HG03457 (cell line): ENCODE results near the gene STK17A.
A peak's percentile ranks its signal among the peaks of the same experiment; 100 is the strongest.
"Not testable (repeated sequence)": the region's sequence is repeated elsewhere in the genome, so short reads cannot be mapped to it uniquely, and the experiment has no call there.

Experiments used
- ATAC-seq: cut with Tn5 transposase; IDR thresholded peaks from one replicate; pipeline ENCODE4 v1.9.1; 2021; ENCODE audit warnings: moderate number of reproducible peaks; ENCODE audit not compliant: unreplicated experiment

The STK17A gene

GRCh38 chr7:43565786-43566185, 17.1 kb upstream of the STK17A start:
- no peak for ATAC-seq

GRCh38 chr7:43568529-43568928, 14.4 kb upstream of the STK17A start:
- ATAC-seq = no peak

- ATAC-seq = peak; percentile 75
These were observed 13.5 kb upstream of the STK17A start for GRCh38 chr7:43569424-43569823.

GRCh38 chr7:43570688-43571365, 12.1 kb upstream of the STK17A start:
- no peak for ATAC-seq

- ATAC-seq = no peak
These were observed 10.3 kb upstream of the STK17A start for GRCh38 chr7:43572516-43573049.

GRCh38 chr7:43573832-43574231, 9.1 kb upstream of the STK17A start:
- not testable (repeated sequence) for ATAC-seq

GRCh38 chr7:43575506-43575905, 7.4 kb upstream of the STK17A start:
- no peak for ATAC-seq

GRCh38 chr7:43576241-43576640, 6.7 kb upstream of the STK17A start:
- no peak for ATAC-seq

GRCh38 chr7:43577485-43577951, 5.4 kb upstream of the STK17A start:
- ATAC-seq = no peak

- ATAC-seq = peak; percentile 27
These were observed 701 bp downstream of the STK17A start for GRCh38 chr7:43583424-43584194.

- no peak for ATAC-seq
These were observed 1.3 kb downstream of the STK17A start for GRCh38 chr7:43584195-43584586.

GRCh38 chr7:43584733-43585132, 1.8 kb downstream of the STK17A start:
- not testable (repeated sequence) for ATAC-seq

GRCh38 chr7:43585562-43585961, 2.7 kb downstream of the STK17A start:
- no peak for ATAC-seq

GRCh38 chr7:43586251-43586900, 3.5 kb downstream of the STK17A start:
- ATAC-seq = no peak

GRCh38 chr7:43588477-43589132, 5.7 kb downstream of the STK17A start:
- no peak for ATAC-seq

GRCh38 chr7:43589133-43589478, 6.2 kb downstream of the STK17A start:
- no peak for ATAC-seq

GRCh38 chr7:43589728-43590127, 6.8 kb downstream of the STK17A start:
- no peak for ATAC-seq

- ATAC-seq = peak; percentile 60
These were observed 8.1 kb downstream of the STK17A start for GRCh38 chr7:43590862-43591557.

GRCh38 chr7:43591558-43592180, 8.8 kb downstream of the STK17A start:
- ATAC-seq = no peak

- ATAC-seq = no peak
These were observed 9.4 kb downstream of the STK17A start for GRCh38 chr7:43592326-43592725.
